Right forelimb (tissue), 1 donor: ENCODE measurements around the gene SLX9.
A peak's percentile ranks its signal among the peaks of the same experiment; 100 is the strongest.
"Not testable (repeated sequence)": the region's sequence is repeated elsewhere in the genome, so short reads cannot be mapped to it uniquely, and the experiment has no call there.

ENCODE experiments used
- DNase-seq: peaks from one replicate; pipeline ENCODE4 v3.0.0-alpha.2; 2018

SLX9 gene

GRCh38 chr21:44902268-44903049, 37.4 kb upstream of the SLX9 start:
- no peak for DNase-seq

- no peak for DNase-seq
These were observed 36.7 kb upstream of the SLX9 start for GRCh38 chr21:44903050-44903685.

DNA sequence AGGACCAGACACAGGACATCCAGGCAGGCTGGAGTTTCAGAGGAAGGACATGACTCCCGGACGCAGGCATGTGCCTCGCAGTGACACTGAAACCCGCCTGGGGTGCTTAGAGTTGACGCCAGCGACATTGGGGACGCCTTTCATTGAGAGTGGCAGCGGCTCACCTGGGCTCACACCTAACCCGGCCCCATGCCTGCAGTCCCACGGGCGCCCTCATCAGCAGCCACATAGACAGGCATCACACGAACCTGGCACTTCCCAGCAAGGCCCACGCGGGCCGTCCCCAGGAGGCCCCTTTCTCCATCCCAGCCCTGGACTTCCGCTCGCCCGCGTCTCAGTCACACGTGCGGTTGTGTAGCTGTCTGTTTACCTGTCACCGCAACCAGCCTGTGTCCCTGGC, 36.1 kb upstream of the SLX9 start:
- DNase-seq = no peak

DNA sequence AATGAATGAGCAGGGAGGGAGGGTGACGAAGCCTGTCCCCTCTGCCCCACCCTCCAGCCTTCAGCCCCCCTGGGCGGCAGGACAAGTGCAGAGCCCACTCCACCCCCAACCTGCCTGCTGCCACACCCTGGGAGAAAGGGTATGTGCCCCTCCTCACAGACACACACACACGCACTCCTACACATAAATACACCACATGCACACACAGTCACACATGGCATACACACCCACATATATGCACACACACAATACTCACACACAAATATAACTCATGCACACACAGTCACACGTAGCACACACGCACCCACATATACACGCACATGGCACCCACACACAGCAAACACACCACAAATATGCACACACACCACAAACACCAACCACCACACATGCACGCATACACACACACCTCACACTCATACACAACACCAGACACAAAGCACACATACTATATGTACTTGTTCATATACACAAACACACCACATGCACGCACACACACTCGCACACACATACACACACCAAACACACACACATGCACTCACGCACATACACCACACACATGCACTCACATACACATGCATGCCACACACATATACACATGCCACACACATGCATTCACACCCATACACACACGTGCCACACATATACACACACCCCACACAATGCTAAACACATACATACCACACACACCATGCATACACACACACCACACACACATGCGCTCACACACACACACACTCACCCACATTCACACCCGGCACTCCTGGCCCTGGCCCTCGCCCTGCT, 35.5 kb upstream of the SLX9 start:
- no peak for DNase-seq

DNA sequence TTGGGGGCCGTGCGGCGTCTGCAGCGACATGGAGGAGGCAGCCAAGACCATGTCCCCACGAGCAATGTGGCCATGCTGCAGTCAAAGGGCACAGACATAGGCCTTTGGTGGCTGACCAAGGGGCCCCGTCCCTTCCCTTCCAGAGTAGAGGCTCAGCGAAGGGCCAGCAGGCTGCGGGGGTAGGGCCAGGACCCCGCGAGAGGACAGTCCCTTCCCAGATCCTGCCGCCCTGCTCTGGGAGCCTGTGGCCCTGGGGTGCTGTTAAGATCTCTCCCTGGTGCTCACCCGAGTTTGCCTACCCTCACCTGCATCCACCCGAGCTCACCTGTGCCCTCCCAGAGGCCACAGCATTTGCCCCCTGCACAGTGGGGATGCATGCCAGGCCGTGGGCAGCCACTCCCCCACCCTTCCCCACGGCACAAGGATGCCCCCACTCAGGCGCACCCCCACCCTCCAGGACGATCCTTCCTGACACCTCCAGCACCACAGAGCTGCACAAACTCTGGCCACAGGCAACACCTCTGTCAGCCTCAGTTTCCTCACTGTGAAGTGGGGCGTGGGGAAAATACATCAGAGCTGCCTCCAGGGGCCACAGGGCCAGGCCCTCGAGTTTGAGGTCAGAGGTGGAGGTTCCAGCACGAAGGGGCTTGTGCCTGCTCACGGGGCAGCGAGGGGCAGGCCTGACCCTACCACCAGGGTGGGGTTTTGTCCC, 34.7 kb upstream of the SLX9 start:
- DNase-seq = no peak

GRCh38 chr21:44905728-44906090, 34.1 kb upstream of the SLX9 start:
- no peak for DNase-seq

DNA sequence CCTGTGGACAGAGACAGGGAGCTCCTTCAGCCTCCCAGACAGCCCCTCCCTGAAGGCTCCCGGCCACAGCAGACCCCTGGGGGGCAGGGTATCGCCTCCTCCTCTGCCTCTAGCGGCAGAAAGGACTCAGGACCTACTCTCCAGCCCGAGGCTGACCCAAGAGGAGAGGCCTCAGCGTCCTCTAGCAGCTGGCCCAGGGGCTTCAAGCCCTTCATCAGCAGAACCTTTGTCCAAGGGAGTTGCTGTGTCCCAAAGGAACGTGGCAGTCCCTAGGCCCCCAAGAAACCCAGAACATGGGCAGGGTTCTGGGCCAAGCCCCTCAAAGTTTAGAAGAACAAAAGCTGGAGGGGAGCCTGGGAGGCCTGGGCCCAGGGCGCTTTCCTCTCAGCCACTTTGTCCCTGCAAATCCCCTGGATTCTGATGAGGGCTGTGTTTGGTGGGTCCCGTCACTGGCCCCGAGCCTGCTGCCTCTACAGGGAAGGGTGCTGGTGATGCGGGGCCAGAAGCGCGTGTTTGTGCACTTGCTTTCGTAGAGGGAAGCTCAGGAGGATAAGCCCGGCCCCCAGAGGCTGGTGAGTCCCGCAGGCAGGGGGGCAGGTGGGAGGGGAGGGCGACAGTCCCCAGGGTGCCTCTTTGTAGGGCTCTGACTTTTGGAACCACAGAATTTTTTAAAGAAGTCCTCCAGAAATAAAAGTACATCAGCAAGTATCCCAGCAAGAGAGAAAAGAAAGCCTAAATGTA, 32.4 kb upstream of the SLX9 start:
- DNase-seq = no peak

GRCh38 chr21:44907966-44908895, 31.6 kb upstream of the SLX9 start:
- DNase-seq = no peak

DNA sequence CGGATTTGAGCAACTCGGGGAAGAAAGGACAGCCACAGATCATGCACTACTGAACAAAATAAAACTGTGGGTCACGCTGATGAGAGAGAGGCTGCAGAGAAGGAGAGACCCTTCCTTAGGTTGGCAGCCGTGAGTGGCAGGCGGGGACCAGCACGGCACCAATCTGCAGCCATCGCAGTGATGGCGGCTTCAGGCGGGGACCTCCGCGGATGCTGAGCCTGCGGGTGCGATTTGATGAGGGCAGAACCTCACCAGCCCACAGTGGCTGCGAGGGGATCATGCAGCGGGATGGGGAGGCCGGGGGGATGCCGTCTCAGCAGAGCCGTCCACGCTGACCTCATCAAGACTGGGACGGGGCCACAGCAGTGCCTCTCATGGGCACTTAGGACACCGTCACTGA, 30.9 kb upstream of the SLX9 start:
- no peak for DNase-seq

DNA sequence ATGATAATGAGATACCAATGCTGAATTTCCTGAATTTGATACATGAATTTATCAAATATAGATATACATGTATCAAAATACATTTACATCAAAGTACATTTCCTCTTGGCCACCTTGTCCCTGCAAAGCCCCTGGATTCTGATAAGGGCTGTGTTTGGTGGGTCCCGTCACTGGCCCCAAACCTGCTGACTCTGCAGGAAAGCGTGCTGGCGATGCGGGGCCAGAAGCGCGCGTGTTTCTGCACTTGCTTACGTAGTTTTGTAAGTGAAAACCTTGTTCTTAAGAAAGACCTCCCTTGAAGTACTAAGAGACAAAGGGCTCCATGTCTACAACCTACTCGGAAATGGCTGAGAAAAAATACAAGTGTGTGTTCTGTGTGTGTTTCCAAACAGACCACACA, 30.1 kb upstream of the SLX9 start:
- DNase-seq = no peak

- DNase-seq = peak; percentile 68
These were observed 29.4 kb upstream of the SLX9 start for GRCh38 chr21:44910229-44911067.

- no peak for DNase-seq
These were observed 28.8 kb upstream of the SLX9 start for GRCh38 chr21:44911068-44911383.

DNA sequence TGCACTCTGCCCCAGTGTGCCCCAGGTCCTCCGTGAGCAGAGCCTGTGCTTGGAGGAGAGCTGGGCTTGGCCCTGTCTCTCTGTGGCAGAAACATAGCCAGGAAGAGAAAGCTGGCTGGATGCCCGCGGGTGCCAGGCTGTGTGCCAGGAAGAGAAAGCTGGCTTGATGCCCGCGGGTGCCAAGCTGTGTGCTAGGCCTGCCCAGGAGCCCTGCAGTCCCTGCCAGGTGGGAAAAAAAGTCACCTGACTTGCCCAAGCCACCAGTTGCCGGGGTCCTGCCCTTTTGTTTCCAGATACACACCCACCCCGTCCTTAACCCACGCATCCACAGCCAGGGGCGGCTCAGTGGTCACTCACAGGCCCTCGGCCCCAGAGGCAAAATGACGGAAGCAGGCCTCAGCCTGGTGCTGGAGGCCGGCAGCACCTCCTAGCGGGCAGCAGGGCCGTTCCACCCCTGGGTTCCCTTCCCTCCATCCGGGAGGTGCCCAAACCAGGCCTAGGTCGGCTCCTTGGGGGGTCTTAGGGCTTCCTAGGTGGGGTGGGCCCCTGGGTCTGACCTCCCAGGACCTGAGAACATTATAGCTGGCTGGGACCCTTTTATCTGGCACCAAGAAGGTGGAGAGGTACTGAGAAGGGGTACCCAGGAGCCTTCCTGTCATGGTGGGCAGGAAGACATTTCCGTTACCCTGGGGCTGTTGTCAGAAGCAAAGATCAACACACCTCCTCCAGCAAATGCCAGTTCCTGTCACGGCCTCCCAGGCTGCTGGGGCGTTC, 28.3 kb upstream of the SLX9 start:
- peak; percentile 72 for DNase-seq

DNA sequence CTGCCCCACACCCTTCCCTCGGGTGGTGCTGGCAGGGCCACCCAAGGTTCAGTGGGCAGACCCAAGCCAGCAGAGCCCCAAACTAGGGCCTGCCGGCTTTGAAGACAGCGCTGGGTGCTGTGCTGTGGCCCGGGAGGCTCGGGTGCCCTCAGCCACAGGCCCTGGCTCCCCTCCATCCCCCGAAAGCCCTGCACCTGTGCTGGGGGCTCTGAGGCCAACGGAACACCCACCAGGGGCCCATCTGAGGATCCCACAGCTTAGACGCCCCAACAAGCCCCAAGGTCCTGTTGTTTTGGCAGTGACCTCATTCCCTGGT, 27.7 kb upstream of the SLX9 start:
- DNase-seq = no peak

DNA sequence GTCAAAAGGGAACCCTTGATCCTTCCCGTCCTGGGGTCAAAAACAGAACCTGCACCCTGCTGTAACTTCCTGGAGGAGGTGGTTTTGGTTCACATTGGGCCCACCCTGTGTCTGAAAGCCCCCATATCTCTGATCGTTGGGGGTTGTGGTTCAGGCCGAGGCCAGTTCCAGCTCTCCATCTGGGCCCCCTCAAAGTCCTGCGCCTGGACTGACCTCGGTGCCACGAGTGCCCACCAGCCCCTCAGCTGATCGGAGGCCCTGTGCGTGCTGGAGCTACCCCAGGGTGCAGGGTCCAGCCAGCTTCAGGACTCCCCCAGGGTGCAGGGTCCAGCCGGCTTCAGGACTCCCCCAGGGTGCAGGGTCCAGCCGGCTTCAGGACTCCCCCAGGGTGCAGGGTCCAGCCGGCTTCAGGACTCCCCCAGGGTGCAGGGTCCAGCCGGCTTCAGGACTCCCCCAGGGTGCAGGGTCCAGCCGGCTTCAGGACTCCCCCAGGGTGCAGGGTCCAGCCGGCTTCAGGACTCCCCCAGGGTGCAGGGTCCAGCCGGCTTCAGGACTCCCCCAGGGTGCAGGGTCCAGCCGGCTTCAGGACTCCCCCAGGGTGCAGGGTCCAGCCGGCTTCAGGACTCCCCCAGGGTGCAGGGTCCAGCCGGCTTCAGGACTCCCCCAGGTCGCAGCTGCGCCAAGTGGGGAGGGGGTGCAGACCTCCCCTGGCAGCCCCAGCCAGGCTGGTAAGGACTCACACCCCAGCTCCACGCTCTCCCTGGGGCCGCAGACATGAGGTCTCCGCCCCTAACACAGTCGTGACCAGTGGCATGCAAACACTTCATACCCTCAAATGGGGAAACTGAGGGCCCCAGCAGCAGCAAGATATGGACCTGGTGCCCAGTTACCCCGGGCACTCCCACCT, 27.1 kb upstream of the SLX9 start:
- not testable (repeated sequence) for DNase-seq

DNA sequence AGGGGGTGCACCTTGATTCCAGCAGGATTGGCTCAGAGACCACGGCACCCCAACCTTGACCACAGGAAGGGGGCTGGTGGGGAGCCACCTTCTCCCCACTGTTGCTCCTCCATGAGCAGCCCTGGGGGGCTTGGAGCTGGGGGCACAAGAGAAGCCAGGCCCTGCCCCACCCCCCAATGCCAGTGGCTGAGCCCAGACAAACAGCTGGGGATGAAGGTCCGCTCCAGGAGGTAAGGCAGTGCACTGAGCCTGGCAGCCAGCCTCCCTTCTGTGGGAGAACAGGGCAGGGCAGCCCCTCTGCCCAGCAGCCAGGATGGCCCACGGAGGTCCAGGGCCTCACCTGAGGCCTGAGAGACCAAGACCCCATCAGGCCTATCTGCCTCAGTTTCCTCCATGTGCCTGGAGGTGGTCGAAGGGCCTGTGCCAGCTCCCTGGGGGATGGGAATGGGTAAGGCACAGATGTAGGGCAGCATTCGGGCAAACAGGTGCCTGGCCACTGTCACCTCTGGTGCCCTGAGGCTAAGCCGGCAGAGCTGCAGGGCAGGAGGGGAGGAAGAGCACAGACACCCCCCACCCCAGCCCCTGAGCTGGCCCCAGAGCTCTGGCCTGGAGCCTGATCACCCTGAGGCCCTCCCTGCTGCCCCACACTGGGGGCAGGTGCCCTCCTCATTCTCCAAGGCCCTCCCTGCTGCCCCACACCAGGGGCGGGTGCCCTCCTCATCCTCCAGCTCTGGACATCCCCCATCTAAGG, 26.2 kb upstream of the SLX9 start:
- no peak for DNase-seq

- DNase-seq = no peak
These were observed 25.5 kb upstream of the SLX9 start for GRCh38 chr21:44914176-44914874.
